ENCODE data around the gene BST2.

Gene BST2

GRCh38 chr19:17419154-17419620, 13.8 kb upstream of the BST2 start:
- no peak for TF ChIP-seq REST (IDR thresholded peaks at IDR 0.05; ENCODE audit: insufficient replicate concordance, low read depth)
- no peak for TF ChIP-seq CTCF (IDR thresholded peaks at IDR 0.05; ENCODE audit: insufficient read depth, low read length)
- no peak for TF ChIP-seq GABPA (IDR thresholded peaks at IDR 0.05; ENCODE audit: low read depth)
- H3K4me3 ChIP-seq (replicated peaks; ENCODE audit: insufficient read depth, low read length): peak overlapping the region; percentile 51
- no peak for DNase-seq (ENCODE audit: low read depth in 1 of 2, low spot score in 1 of 2)
- peak overlapping the region; percentile 64 for H3K27ac ChIP-seq (replicated peaks)
- H3K27me3 ChIP-seq (ENCODE audit: insufficient read depth, poor library complexity, severe bottlenecking): no peaks in the 10 kb centered on the region

- TF ChIP-seq POLR2AphosphoS5 (IDR thresholded peaks at IDR 0.05; ENCODE audit: low read depth): no peak
- TF ChIP-seq REST (IDR thresholded peaks at IDR 0.05; ENCODE audit: insufficient replicate concordance, low read depth): no peak
- TF ChIP-seq SPI1 (IDR thresholded peaks at IDR 0.05; ENCODE audit: borderline replicate concordance, low read depth): no peak
- no peak for TF ChIP-seq GABPA (IDR thresholded peaks at IDR 0.05; ENCODE audit: low read depth)
- TF ChIP-seq CTCF (IDR thresholded peaks at IDR 0.05; ENCODE audit: insufficient read depth, low read length): no peak
- no peak for DNase-seq (ENCODE audit: low read depth in 1 of 2, low spot score in 1 of 2)
- Histone ChIP-seq H3K4me3 (replicated peaks; ENCODE audit: insufficient read depth, low read length) (no peak overlapping the region; the same call in 1 of the 2 replicates), H3K27me3 (ENCODE audit: insufficient read depth, poor library complexity, severe bottlenecking) (no peaks in the 10 kb centered on the region), H3K27ac (replicated peaks) (peak overlapping the region; percentile 64)
These were observed 13.3 kb upstream of the BST2 start for GRCh38 chr19:17418710-17419109.

GRCh38 chr19:17415121-17415520, 9.7 kb upstream of the BST2 start:
- no peak overlapping the region for H3K27ac ChIP-seq (replicated peaks)
- no peak overlapping the region for H3K4me3 ChIP-seq (replicated peaks; ENCODE audit: insufficient read depth, low read length)
- TF ChIP-seq POLR2AphosphoS5 (IDR thresholded peaks at IDR 0.05; ENCODE audit: low read depth) (no peak), CTCF (IDR thresholded peaks at IDR 0.05; ENCODE audit: insufficient read depth, low read length) (no peak)
- DNase-seq (ENCODE audit: low read depth in 1 of 2, low spot score in 1 of 2): no peak
- no peaks in the 10 kb centered on the region for H3K27me3 ChIP-seq (ENCODE audit: insufficient read depth, poor library complexity, severe bottlenecking)

- no peak overlapping the region for H3K27ac ChIP-seq (replicated peaks)
- H3K4me3 ChIP-seq (replicated peaks; ENCODE audit: insufficient read depth, low read length): no peak overlapping the region
- no peak for DNase-seq (ENCODE audit: low read depth in 1 of 2, low spot score in 1 of 2)
- H3K27me3 ChIP-seq (ENCODE audit: insufficient read depth, poor library complexity, severe bottlenecking): no peaks in the 10 kb centered on the region
- TF ChIP-seq POLR2AphosphoS5 (IDR thresholded peaks at IDR 0.05; ENCODE audit: low read depth): no peak
These were observed 8.7 kb upstream of the BST2 start for GRCh38 chr19:17414097-17414496.

Data from HL-60 (cell line).